OCI-LY7 (cell line): ENCODE data around the gene RIN2. TPM values are rescaled to one million over a fixed set of nuclear protein-coding genes. Genes with fewer than 3 reads are reported as not detected.
A peak's percentile ranks its signal among the peaks of the same experiment; 100 is the strongest.

Experiments
- BruUV-seq: library from RNA; stranded (reverse); fragments of 400-500 nt; replicated peaks from 2 replicates; lab custom pipeline; 2021; lab: Mats Ljungman, UMichigan
- CTCF ChIA-PET: fragments of 300-600 bp; sonication (Branson Sonifier 250); formaldehyde crosslinking; loops from one replicate; lab custom pipeline; 2022; ENCODE audit warnings: antibody characterized with exemption; ENCODE audit not compliant: unreplicated experiment; lab: Charles Lee
- POLR2A ChIA-PET: fragments of 300-600 bp; sonication (Branson Sonifier 250); formaldehyde crosslinking; loops from one replicate; lab custom pipeline; 2022; ENCODE audit warnings: antibody characterized with exemption; lab: Charles Lee
- DNase-seq: peaks from one replicate; pipeline ENCODE4 v3.0.0-alpha.2; 2015; ENCODE audit warnings: low spot score
- H2AFZ ChIP-seq: fragments of 200-600 bp; sonication (generic), shearing (Covaris generic); 2 replicates; pipeline ENCODE4 v1.6.1; 2014; ENCODE audit warnings: mild to moderate bottlenecking, antibody characterized with exemption, low read length, moderate library complexity
- H3K27ac ChIP-seq: fragments of 200-600 bp; sonication (generic); 2 replicates; pipeline ENCODE4 v1.5.1; 2014; ENCODE audit warnings: mixed run types, low read depth, mild to moderate bottlenecking, moderate library complexity, low read length, inconsistent platforms; ENCODE audit not compliant: poor library complexity, severe bottlenecking
- H3K36me3 ChIP-seq: fragments of 200-600 bp; sonication (generic); 2 replicates; pipeline ENCODE4 v1.6.1; 2014; ENCODE audit warnings: mild to moderate bottlenecking, antibody characterized with exemption, low read length, moderate library complexity, mixed read lengths; ENCODE audit not compliant: insufficient read depth
- H3K4me1 ChIP-seq: fragments of 200-600 bp; sonication (generic); 2 replicates; pipeline ENCODE4 v1.5.1; 2014; ENCODE audit warnings: mild to moderate bottlenecking, low read length; ENCODE audit not compliant: insufficient read depth, poor library complexity, severe bottlenecking
- H3K4me2 ChIP-seq: fragments of 200-600 bp; sonication (generic); 2 replicates; pipeline ENCODE4 v1.6.1; 2014; ENCODE audit warnings: mild to moderate bottlenecking, low read length
- H3K4me3 ChIP-seq: fragments of 200-600 bp; sonication (generic); 2 replicates; pipeline ENCODE4 v1.5.1; 2014; ENCODE audit warnings: mild to moderate bottlenecking, low read depth, low read length; ENCODE audit not compliant: poor library complexity, severe bottlenecking
- H3K79me2 ChIP-seq: fragments of 200-600 bp; sonication (generic); 2 replicates; pipeline ENCODE4 v1.6.1; 2016; ENCODE audit warnings: low read depth, mild to moderate bottlenecking, low read length, moderate library complexity, mixed read lengths; ENCODE audit not compliant: insufficient read depth
- H3K9me2 ChIP-seq: fragments of 200-600 bp; sonication (generic); 2 replicates; pipeline ENCODE4 v1.6.1; 2016; ENCODE audit warnings: mild to moderate bottlenecking, low read length, mixed read lengths; ENCODE audit not compliant: insufficient read depth
- H3K9me3 ChIP-seq: fragments of 200-600 bp; sonication (generic); 2 replicates; pipeline ENCODE4 v1.6.1; 2014; ENCODE audit warnings: mild to moderate bottlenecking, mixed run types, low read length, mixed read lengths
- H4K20me1 ChIP-seq: fragments of 200-600 bp; sonication (generic); 2 replicates; pipeline ENCODE4 v1.6.1; 2014; ENCODE audit warnings: mild to moderate bottlenecking, antibody characterized with exemption, low read length, moderate library complexity, mixed read lengths; ENCODE audit not compliant: insufficient read depth
- EZH2phosphoT487 ChIP-seq: fragments of 200-600 bp; sonication (generic); IDR thresholded peaks from 2 replicates; pipeline ENCODE4 v1.6.1; 2018; ENCODE audit warnings: low read depth, borderline replicate concordance, mild to moderate bottlenecking, mixed run types, antibody characterized with exemption, low read length, moderate library complexity, mixed read lengths
- intact Hi-C: fragments of 100-400 bp; cut with micrococcal nuclease; formaldehyde crosslinking; loops from one replicate; pipeline ENCODE4 v1.10.0; 2022; ENCODE audit not compliant: unreplicated experiment
- total RNA-seq, 2 experiments: library from RNA; depleted of rRNA in 1 of 2; stranded (reverse); fragments of >200 nt in 1 of 2; shearing (Covaris generic) in 1 of 2; gene quantifications; 2 replicates each; pipeline ENCODE4 v1.2.3, GENCODE V29; 2014 to 2022
- TF ChIP-seq, protein P1 (sequence below): fragments of 200-600 bp; sonication (generic); conservative IDR thresholded peaks from 2 replicates; pipeline ENCODE4 v1.5.1; 2014; ENCODE audit warnings: mild to moderate bottlenecking, antibody characterized with exemption, low read length, moderate library complexity, mixed read lengths

Gene RIN2
- total RNA-seq, 2 experiments from 2014 or later: not detected

DNA sequence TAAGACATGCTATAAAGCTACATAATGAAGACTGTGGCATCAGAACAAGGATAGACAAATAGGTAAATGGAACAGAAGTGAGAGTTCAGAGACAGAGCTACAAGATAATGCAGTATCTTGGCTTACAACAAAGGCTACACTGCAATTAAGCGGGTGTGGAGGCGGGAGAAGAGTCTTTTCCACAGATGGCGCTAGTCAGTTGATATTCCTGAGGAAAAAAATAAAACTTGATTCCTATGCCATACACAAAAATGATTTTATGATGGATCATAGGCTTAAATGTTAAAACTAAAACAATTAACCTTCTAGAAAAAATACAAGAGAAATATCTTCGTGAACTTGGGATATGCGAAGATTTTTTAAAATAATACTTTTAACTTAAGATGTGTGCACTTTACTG, 31.0 kb downstream of the RIN2 start:
- DNase-seq: no peak
- CTCF ChIA-PET: no interaction called here
- H3K4me3 ChIP-seq: no peak overlapping the region
- H3K36me3 ChIP-seq: no peaks in the 10 kb centered on the region
- H3K4me2 ChIP-seq: no peak overlapping the region
- no peak overlapping the region for H3K27ac ChIP-seq
- H2AFZ ChIP-seq: no peak overlapping the region
- H3K9me2 ChIP-seq: no peaks in the 10 kb centered on the region
- BruUV-seq: no TSS peak
- intact Hi-C loops: loop anchor here (5.0 kb wide), 1 partner anchor 98 kb away; no protein-coding TSS in a partner anchor
- no peaks in the 10 kb centered on the region for H3K79me2 ChIP-seq
- TF ChIP-seq EZH2phosphoT487: no peak
- TF ChIP-seq, protein P1, sequence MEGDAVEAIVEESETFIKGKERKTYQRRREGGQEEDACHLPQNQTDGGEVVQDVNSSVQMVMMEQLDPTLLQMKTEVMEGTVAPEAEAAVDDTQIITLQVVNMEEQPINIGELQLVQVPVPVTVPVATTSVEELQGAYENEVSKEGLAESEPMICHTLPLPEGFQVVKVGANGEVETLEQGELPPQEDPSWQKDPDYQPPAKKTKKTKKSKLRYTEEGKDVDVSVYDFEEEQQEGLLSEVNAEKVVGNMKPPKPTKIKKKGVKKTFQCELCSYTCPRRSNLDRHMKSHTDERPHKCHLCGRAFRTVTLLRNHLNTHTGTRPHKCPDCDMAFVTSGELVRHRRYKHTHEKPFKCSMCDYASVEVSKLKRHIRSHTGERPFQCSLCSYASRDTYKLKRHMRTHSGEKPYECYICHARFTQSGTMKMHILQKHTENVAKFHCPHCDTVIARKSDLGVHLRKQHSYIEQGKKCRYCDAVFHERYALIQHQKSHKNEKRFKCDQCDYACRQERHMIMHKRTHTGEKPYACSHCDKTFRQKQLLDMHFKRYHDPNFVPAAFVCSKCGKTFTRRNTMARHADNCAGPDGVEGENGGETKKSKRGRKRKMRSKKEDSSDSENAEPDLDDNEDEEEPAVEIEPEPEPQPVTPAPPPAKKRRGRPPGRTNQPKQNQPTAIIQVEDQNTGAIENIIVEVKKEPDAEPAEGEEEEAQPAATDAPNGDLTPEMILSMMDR: peak; percentile 45; the same call in 1 of the 2 replicates
- no peaks in the 10 kb centered on the region for H3K4me1 ChIP-seq
- POLR2A ChIA-PET: interaction anchor here (0.9 to 1.1 kb wide), 2 partner anchors 9 to 39 kb away, joined by 3 to 6 read pairs; no protein-coding TSS in a partner anchor
- no peaks in the 10 kb centered on the region for H3K9me3 ChIP-seq
- no peaks in the 10 kb centered on the region for H4K20me1 ChIP-seq

DNA sequence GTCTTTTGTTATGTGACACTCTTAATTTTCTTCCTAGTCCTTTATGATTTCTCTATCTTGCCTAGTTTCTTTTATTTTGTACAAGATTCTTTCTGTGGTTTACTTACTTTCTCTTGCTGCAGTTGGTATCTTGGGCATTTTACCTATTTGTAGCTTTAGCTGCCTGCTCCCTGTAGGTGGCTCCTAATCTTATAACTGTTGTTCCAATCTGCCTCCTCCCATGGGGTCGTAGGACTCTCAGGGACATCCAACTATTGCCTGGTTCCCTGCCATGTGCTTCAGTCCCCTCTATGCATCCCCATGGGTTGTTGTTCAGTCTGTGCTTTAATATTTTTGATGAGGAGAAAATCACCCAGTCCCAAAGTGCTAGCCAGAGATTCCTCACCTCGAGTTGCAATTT, 31.4 kb downstream of the RIN2 start:
- Histone ChIP-seq H3K4me2 (no peak overlapping the region), H3K4me1 (no peaks in the 10 kb centered on the region), H3K36me3 (no peaks in the 10 kb centered on the region), H3K27ac (no peak overlapping the region), H3K4me3 (no peak overlapping the region), H3K79me2 (no peaks in the 10 kb centered on the region), H3K9me2 (no peaks in the 10 kb centered on the region), H2AFZ (no peak overlapping the region), H4K20me1 (no peaks in the 10 kb centered on the region), H3K9me3 (no peaks in the 10 kb centered on the region)
- no peak for DNase-seq
- no peak for TF ChIP-seq EZH2phosphoT487
- TF ChIP-seq, protein P1: no peak
- ChIA-PET POLR2A (interaction anchor here (1.1 kb wide), 1 partner anchor 39 kb away, joined by 3 read pairs; no protein-coding TSS in a partner anchor), CTCF (no interaction called here)
- intact Hi-C loops: loop anchor here (5.0 kb wide), 1 partner anchor 98 kb away; no protein-coding TSS in a partner anchor
- no TSS peak for BruUV-seq

DNA sequence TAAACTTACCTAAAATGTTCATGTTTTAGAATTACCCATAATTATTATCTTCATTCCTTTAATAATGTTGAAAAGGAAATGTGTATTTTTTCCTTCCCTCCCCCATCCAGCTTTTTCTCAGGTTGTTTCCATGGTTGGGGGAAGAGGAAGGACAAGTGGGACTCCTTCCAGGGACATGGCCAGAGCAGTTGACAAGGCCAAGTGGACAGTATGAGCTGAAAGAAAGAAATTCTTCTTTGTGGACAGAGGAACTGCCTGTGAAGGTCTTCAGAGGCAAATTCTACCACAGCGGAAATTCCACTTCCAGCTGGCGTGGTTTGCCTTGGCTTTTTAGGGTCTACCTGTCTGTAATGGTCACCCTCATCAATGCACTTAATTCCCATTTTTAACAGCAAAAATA, 33.8 kb downstream of the RIN2 start:
- ChIA-PET CTCF (no interaction called here), POLR2A (no interaction called here)
- no peak for TF ChIP-seq EZH2phosphoT487
- TF ChIP-seq, protein P1: no peak
- Histone ChIP-seq H3K27ac (no peak overlapping the region), H4K20me1 (no peaks in the 10 kb centered on the region), H3K4me3 (no peak overlapping the region), H3K9me3 (no peaks in the 10 kb centered on the region), H2AFZ (no peak overlapping the region), H3K9me2 (no peaks in the 10 kb centered on the region), H3K4me2 (no peak overlapping the region), H3K79me2 (no peaks in the 10 kb centered on the region), H3K36me3 (no peaks in the 10 kb centered on the region), H3K4me1 (no peaks in the 10 kb centered on the region)
- intact Hi-C loops: no loop called here
- no peak for DNase-seq
- BruUV-seq: no TSS peak
